ENCODE measurements around the gene TMEM163. TPM values are rescaled to one million over a fixed set of nuclear protein-coding genes. Genes with fewer than 3 reads are reported as not detected.

TMEM163 gene
- total and polyA plus RNA-seq, 2 experiments from 2014 or later, result 1.1 TPM

DNA sequence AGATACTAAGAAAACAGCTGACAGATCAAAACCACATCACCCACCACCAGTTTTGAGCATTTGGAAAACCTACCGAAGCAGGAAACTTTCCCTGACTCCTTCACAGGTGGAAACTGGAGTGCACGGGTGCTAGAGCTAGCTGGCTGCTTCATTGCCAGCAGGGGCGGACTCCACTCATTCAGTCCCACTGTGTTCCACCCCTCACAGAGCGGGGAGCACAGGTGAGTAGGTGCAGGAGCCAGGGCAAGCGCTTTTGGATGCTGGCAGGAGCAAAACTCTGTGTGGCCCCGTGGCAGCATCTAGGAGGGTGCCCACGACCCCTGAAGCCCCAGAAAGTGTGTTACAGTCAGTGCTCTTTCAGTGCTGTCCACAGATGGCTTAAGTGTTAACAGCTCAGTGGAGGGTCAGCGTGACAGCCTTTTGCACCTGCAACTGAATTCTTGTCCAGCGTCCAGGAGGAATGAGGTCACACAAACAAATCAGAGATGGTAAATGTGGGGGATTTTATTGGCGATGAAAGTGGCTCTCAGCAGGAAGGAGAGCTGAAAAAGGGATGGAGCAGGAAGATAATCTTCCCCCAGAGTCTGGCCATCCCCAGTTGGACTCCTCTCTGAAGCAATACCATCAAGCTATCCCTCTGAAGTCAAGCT is 71.1 kb downstream of the TMEM163 start:
- Histone ChIP-seq H2AFZ (no peak overlapping the region), H3K9me2 (replicated peaks; ENCODE audit: insufficient read depth) (no peaks in the 10 kb centered on the region), H3K27ac (no peak overlapping the region), H3K79me2 (no peaks in the 10 kb centered on the region), H3K9me3 (ENCODE audit: low read depth) (no peaks in the 10 kb centered on the region), H3K36me3 (replicated peaks; ENCODE audit: insufficient read depth, low read depth) (no peaks in the 10 kb centered on the region), H3K4me1 (ENCODE audit: insufficient read depth) (no peaks in the 10 kb centered on the region), H4K20me1 (ENCODE audit: insufficient read depth, poor library complexity, severe bottlenecking) (no peaks in the 10 kb centered on the region), H3K4me2 (no peak overlapping the region), H3K4me3 (no peak overlapping the region), H3K27me3 (no peaks in the 10 kb centered on the region)
- 84% methylated on average over 10 of the region's 10 CpGs for WGBS (ENCODE audit: low lambda C conversion rate, missing lambda C conversion rate)
- TF ChIP-seq EZH2 (IDR thresholded peaks at IDR 0.05; ENCODE audit: borderline replicate concordance), result no peak
- no peak for TF ChIP-seq EZH2phosphoT487 (IDR thresholded peaks at IDR 0.05; ENCODE audit: low read depth, severe bottlenecking, unreplicated experiment)
- TF ChIP-seq, protein P1, sequence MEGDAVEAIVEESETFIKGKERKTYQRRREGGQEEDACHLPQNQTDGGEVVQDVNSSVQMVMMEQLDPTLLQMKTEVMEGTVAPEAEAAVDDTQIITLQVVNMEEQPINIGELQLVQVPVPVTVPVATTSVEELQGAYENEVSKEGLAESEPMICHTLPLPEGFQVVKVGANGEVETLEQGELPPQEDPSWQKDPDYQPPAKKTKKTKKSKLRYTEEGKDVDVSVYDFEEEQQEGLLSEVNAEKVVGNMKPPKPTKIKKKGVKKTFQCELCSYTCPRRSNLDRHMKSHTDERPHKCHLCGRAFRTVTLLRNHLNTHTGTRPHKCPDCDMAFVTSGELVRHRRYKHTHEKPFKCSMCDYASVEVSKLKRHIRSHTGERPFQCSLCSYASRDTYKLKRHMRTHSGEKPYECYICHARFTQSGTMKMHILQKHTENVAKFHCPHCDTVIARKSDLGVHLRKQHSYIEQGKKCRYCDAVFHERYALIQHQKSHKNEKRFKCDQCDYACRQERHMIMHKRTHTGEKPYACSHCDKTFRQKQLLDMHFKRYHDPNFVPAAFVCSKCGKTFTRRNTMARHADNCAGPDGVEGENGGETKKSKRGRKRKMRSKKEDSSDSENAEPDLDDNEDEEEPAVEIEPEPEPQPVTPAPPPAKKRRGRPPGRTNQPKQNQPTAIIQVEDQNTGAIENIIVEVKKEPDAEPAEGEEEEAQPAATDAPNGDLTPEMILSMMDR (IDR thresholded peaks at IDR 0.05; ENCODE audit: poor library complexity), result no peak
- no peak for DNase-seq (ENCODE audit: low spot score)

DNA sequence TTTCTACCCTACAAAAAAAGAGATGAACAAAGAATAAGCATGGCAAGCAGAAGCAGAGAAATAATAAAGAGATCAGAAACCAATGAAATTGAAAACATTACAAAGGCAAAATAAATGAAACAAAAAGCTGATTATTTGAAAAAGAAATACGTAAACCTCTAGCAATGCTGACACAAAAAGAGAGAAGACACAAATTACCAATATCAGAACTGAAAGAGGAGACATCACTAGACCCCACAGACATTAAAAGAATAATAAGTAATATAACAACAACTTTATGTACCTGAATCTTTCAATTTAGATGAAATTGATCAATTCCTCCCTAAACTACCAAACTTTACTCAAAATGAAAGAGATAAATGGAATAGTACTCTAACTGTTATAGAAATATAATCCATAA is 75.9 kb downstream of the TMEM163 start:
- Histone ChIP-seq H3K4me2 (no peak overlapping the region), H3K27ac (no peak overlapping the region), H3K27me3 (no peaks in the 10 kb centered on the region), H3K36me3 (replicated peaks; ENCODE audit: insufficient read depth, low read depth) (no peaks in the 10 kb centered on the region), H3K79me2 (no peaks in the 10 kb centered on the region), H3K9me3 (ENCODE audit: low read depth) (no peaks in the 10 kb centered on the region), H3K4me1 (ENCODE audit: insufficient read depth) (no peaks in the 10 kb centered on the region), H3K9me2 (replicated peaks; ENCODE audit: insufficient read depth) (no peaks in the 10 kb centered on the region), H3K4me3 (no peak overlapping the region), H4K20me1 (ENCODE audit: insufficient read depth, poor library complexity, severe bottlenecking) (no peaks in the 10 kb centered on the region), H2AFZ (no peak overlapping the region)
- TF ChIP-seq EZH2 (IDR thresholded peaks at IDR 0.05; ENCODE audit: borderline replicate concordance) (no peak), EZH2phosphoT487 (IDR thresholded peaks at IDR 0.05; ENCODE audit: low read depth, severe bottlenecking, unreplicated experiment) (no peak)
- TF ChIP-seq, protein P1 (IDR thresholded peaks at IDR 0.05; ENCODE audit: poor library complexity), result no peak
- DNase-seq (ENCODE audit: low spot score), result no peak
- WGBS (ENCODE audit: low lambda C conversion rate, missing lambda C conversion rate), result 91% methylated on average over 1 of the region's 1 CpG

DNA sequence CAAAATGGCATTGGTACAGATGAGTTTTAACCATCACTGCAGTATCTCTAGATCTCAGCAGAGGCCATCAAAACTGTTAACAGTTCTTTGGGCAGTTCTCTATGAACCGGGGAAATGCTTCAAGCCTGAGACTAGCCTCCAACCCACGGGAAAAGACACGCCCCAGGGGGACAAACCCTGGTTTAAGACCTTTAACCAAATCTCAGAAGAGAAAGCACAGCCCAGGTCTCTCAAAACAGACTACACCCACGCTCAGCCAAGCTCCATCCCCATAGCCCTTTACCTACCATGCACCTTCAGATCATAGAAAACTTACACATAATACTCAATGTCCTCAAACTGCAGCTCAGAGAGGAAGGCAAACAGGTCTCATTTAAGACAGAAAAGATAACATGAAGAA is 78.3 kb downstream of the TMEM163 start:
- Histone ChIP-seq H3K27me3 (no peaks in the 10 kb centered on the region), H3K27ac (no peak overlapping the region), H3K4me2 (no peak overlapping the region), H3K9me3 (ENCODE audit: low read depth) (no peaks in the 10 kb centered on the region), H4K20me1 (ENCODE audit: insufficient read depth, poor library complexity, severe bottlenecking) (no peaks in the 10 kb centered on the region), H3K9me2 (replicated peaks; ENCODE audit: insufficient read depth) (no peaks in the 10 kb centered on the region), H3K4me3 (no peak overlapping the region), H2AFZ (no peak overlapping the region), H3K4me1 (ENCODE audit: insufficient read depth) (no peaks in the 10 kb centered on the region), H3K79me2 (no peaks in the 10 kb centered on the region), H3K36me3 (replicated peaks; ENCODE audit: insufficient read depth, low read depth) (no peaks in the 10 kb centered on the region)
- no peak for DNase-seq (ENCODE audit: low spot score)
- TF ChIP-seq EZH2phosphoT487 (IDR thresholded peaks at IDR 0.05; ENCODE audit: low read depth, severe bottlenecking, unreplicated experiment), result no peak
- TF ChIP-seq, protein P1 (IDR thresholded peaks at IDR 0.05; ENCODE audit: poor library complexity), result no peak
- 67% methylated on average over 4 of the region's 4 CpGs for WGBS (ENCODE audit: low lambda C conversion rate, missing lambda C conversion rate)

Measured in hepatocyte (in vitro differentiated cells).